Measurements from ENCODE around the gene TMEM190. TPM values are rescaled to one million over a fixed set of nuclear protein-coding genes. Genes with fewer than 3 reads are reported as not detected.

Gene TMEM190
- total and polyA plus RNA-seq, 12 donors: 0.55 to 63.0 (median 1.7) TPM; not detected in 6

- H3K36me3 ChIP-seq (replicated peaks in 1 of 2): peaks cover 0 to 7% of the 10 kb centered on the region in 2 donors
- no peak overlapping the region for H3K27ac ChIP-seq
- no peak for TF ChIP-seq CTCF (IDR thresholded peaks at IDR 0.05)
- TF ChIP-seq POLR2A (IDR thresholded peaks at IDR 0.05): no peak
- DNase-seq: no peak
- intact Hi-C loops (cut with DNase I): loop anchor here in 1 of 2 donors (5.0 kb wide), 1 partner anchor 80 kb away; no protein-coding TSS in a partner anchor
- no peak overlapping the region for H3K4me3 ChIP-seq
- H3K4me1 ChIP-seq (replicated peaks in 1 of 2): peaks cover 24 to 25% of the 10 kb centered on the region in 2 donors
- H3K9me3 ChIP-seq (replicated peaks in 1 of 3): no peaks in the 10 kb centered on the region
- H3K27me3 ChIP-seq: no peaks in the 10 kb centered on the region
- 98 to 100% (median 100%) methylated on average over 3 of the region's 3 CpGs for WGBS, 4 donors
Measured at GRCh38 chr19:55382522-55383054, 6.0 kb downstream of the TMEM190 start.

- no peaks in the 10 kb centered on the region for H3K27me3 ChIP-seq
- H3K4me1 ChIP-seq (replicated peaks in 1 of 2): peaks cover 30 to 33% of the 10 kb centered on the region in 2 donors
- H3K36me3 ChIP-seq (replicated peaks in 1 of 2): peaks cover 0 to 16% of the 10 kb centered on the region in 2 donors
- peak overlapping the region in 3 of 5 donors; percentile 87 to 96 (median 95) for H3K27ac ChIP-seq
- WGBS, 4 donors: 4 to 21% (median 6%) methylated on average over 13 to 88 of the region's 88 CpGs
- TF ChIP-seq CTCF (IDR thresholded peaks at IDR 0.05): peak in 2 of 6 experiments; percentile 20 to 38
- TF ChIP-seq POLR2A (IDR thresholded peaks at IDR 0.05): peak; percentile 45 to 67
- intact Hi-C loops (cut with DNase I): loop anchor here in 1 of 2 donors (5.0 kb wide), 1 partner anchor 81 kb away; no protein-coding TSS in a partner anchor
- H3K9me3 ChIP-seq (replicated peaks in 1 of 3): no peaks in the 10 kb centered on the region
- peak; percentile 49 to 84 (median 71) for DNase-seq
- H3K4me3 ChIP-seq: peak overlapping the region in 1 of 4 donors; percentile 85
Measured at GRCh38 chr19:55383279-55384130, 6.9 kb downstream of the TMEM190 start.

GRCh38 chr19:55384131-55384919 is 7.7 kb downstream of the TMEM190 start, which contains the start of gene TMEM238:
TSS of gene TMEM238 (minus strand) at chr19:55384292. CDS start at chr19:55384259, 33 bp downstream.
- intact Hi-C loops (cut with DNase I): loop anchor here in 1 of 2 donors (5.0 kb wide), 1 partner anchor 82 kb away; no protein-coding TSS in a partner anchor
- peak within 1 kb of the TSS; percentile 71 to 96 (median 87) for H3K27ac ChIP-seq
- TF ChIP-seq CTCF (IDR thresholded peaks at IDR 0.05) (peak in 1 of 6 experiments; percentile 6), POLR2A (IDR thresholded peaks at IDR 0.05) (peak in 1 of 2 donors; percentile 1)
- H3K27me3 ChIP-seq: no peaks in the 10 kb centered on the region
- 23 to 75% (median 36%) methylated on average over 16 to 72 of the region's 72 CpGs for WGBS, 4 donors
- H3K4me3 ChIP-seq: peak within 1 kb of the TSS in 1 of 4 donors; percentile 85
- DNase-seq: peak in 5 of 7 donors; percentile 30 to 71 (median 46)
- H3K4me1 ChIP-seq (replicated peaks in 1 of 2): peaks cover 30 to 42% of the 10 kb centered on the region in 2 donors
- peaks cover 0 to 24% of the 10 kb centered on the region in 2 donors for H3K36me3 ChIP-seq (replicated peaks in 1 of 2)
- H3K9me3 ChIP-seq (replicated peaks in 1 of 3): no peaks in the 10 kb centered on the region
